SU-DHL-6 (cell line): Measurements from ENCODE around the gene MSL3.

Source experiments
- H2AFZ ChIP-seq: fragments of 200-600 bp; sonication (generic); 2 replicates; pipeline ENCODE4 v1.6.1; 2014; ENCODE audit warnings: low read depth, mild to moderate bottlenecking, moderate library complexity, mixed read lengths, antibody characterized with exemption, low read length; ENCODE audit not compliant: severe bottlenecking
- H3F3A ChIP-seq: fragments of 200-600 bp; shearing (Covaris generic); 2 replicates; pipeline ENCODE4 v1.6.0; 2016; ENCODE audit warnings: antibody characterized with exemption, mild to moderate bottlenecking; ENCODE audit not compliant: insufficient read depth
- H3K27ac ChIP-seq: fragments of 200-600 bp; sonication (generic); 2 replicates; pipeline ENCODE4 v1.5.1; 2016; ENCODE audit warnings: low read depth, mild to moderate bottlenecking, low read length, moderate library complexity, mixed read lengths
- H3K27me3 ChIP-seq: fragments of 200-600 bp; sonication (generic), shearing (Covaris generic); 2 replicates; pipeline ENCODE4 v1.6.0; 2014; ENCODE audit warnings: mild to moderate bottlenecking, low read length
- H3K36me3 ChIP-seq: fragments of 200-600 bp; sonication (generic); 2 replicates; pipeline ENCODE4 v1.6.1; 2014; ENCODE audit warnings: mild to moderate bottlenecking, low read length, mixed read lengths
- H3K4me2 ChIP-seq: fragments of 300-600, 200-600 bp; shearing (Covaris generic), sonication (generic); 2 replicates; pipeline ENCODE4 v1.6.0; 2014; ENCODE audit warnings: low read length, low read depth, mild to moderate bottlenecking; ENCODE audit not compliant: poor library complexity, severe bottlenecking
- H3K4me3 ChIP-seq: fragments of 200-600 bp; sonication (generic); 2 replicates; pipeline ENCODE4 v1.5.1; 2014; ENCODE audit warnings: antibody characterized with exemption, low read length, mild to moderate bottlenecking, mixed read lengths; ENCODE audit not compliant: insufficient read depth, poor library complexity, severe bottlenecking
- H3K79me2 ChIP-seq: fragments of 200-600 bp; sonication (generic); 2 replicates; pipeline ENCODE4 v1.6.1; 2014; ENCODE audit warnings: mild to moderate bottlenecking, low read length, moderate library complexity; ENCODE audit not compliant: insufficient read depth
- H3K9ac ChIP-seq: fragments of 200-600 bp; sonication (generic); 2 replicates; pipeline ENCODE4 v1.7.0; 2014; ENCODE audit warnings: mild to moderate bottlenecking, low read length
- H3K9me2 ChIP-seq: fragments of 200-600 bp; sonication (generic); replicated peaks from 2 replicates; pipeline ENCODE4 v1.6.1; 2014; ENCODE audit warnings: low read length; ENCODE audit not compliant: insufficient read depth
- H3K9me3 ChIP-seq: fragments of 200-600 bp; sonication (generic); 2 replicates; pipeline ENCODE4 v1.6.1; 2014; ENCODE audit warnings: low read length, mixed read lengths; ENCODE audit not compliant: insufficient read depth
- H4K20me1 ChIP-seq: fragments of 200-600 bp; sonication (generic); 2 replicates; pipeline ENCODE4 v1.6.1; 2014; ENCODE audit warnings: low read depth, mild to moderate bottlenecking, antibody characterized with exemption, low read length, moderate library complexity, mixed read lengths
- EZH2phosphoT487 ChIP-seq: fragments of 200-600 bp; sonication (generic), shearing (Covaris generic); conservative IDR thresholded peaks from 2 replicates; pipeline ENCODE4 v1.6.1; 2018; ENCODE audit warnings: mild to moderate bottlenecking, antibody characterized with exemption, low read length, moderate library complexity, mixed read lengths
- TF ChIP-seq, protein P1 (sequence below): fragments of 200-600 bp; sonication (generic); IDR thresholded peaks from one replicate; pipeline ENCODE4 v1.5.1; 2017; ENCODE audit warnings: antibody characterized with exemption, mild to moderate bottlenecking, low read length, moderate library complexity; ENCODE audit not compliant: insufficient read depth, poor library complexity, severe bottlenecking

The MSL3 gene

DNA sequence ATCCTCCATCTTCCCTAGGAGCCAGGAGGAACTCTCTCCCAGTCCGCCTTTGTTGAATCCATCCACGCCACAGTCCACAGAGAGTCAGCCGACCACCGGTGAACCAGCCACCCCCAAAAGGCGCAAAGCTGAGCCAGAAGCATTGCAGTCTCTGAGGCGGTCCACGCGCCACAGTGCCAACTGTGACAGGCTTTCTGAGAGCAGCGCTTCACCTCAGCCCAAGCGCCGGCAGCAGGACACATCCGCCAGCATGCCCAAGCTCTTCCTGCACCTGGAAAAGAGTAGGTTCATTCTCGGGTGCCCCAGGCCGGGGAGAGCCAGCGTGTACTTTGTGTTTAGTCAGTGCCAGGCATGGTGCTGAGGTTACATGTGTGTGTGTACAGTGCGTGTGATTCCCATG, 7.4 kb downstream of the MSL3 start:
- no peak overlapping the region for H2AFZ ChIP-seq
- no peak overlapping the region for H3K4me2 ChIP-seq
- H3F3A ChIP-seq: no peaks in the 10 kb centered on the region
- 0 out of 2 replicates have a peak, but pooled peaks cover 8% of the 10 kb centered on the region for H3K36me3 ChIP-seq
- no peaks in the 10 kb centered on the region for H3K27me3 ChIP-seq
- no peak for TF ChIP-seq EZH2phosphoT487
- TF ChIP-seq, protein P1, sequence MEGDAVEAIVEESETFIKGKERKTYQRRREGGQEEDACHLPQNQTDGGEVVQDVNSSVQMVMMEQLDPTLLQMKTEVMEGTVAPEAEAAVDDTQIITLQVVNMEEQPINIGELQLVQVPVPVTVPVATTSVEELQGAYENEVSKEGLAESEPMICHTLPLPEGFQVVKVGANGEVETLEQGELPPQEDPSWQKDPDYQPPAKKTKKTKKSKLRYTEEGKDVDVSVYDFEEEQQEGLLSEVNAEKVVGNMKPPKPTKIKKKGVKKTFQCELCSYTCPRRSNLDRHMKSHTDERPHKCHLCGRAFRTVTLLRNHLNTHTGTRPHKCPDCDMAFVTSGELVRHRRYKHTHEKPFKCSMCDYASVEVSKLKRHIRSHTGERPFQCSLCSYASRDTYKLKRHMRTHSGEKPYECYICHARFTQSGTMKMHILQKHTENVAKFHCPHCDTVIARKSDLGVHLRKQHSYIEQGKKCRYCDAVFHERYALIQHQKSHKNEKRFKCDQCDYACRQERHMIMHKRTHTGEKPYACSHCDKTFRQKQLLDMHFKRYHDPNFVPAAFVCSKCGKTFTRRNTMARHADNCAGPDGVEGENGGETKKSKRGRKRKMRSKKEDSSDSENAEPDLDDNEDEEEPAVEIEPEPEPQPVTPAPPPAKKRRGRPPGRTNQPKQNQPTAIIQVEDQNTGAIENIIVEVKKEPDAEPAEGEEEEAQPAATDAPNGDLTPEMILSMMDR: no peak
- H4K20me1 ChIP-seq: no peaks in the 10 kb centered on the region
- H3K9me2 ChIP-seq: no peaks in the 10 kb centered on the region
- no peaks in the 10 kb centered on the region for H3K9me3 ChIP-seq
- H3K9ac ChIP-seq: no peak overlapping the region
- H3K27ac ChIP-seq: no peak overlapping the region
- no peaks in the 10 kb centered on the region for H3K79me2 ChIP-seq
- no peak overlapping the region for H3K4me3 ChIP-seq

DNA sequence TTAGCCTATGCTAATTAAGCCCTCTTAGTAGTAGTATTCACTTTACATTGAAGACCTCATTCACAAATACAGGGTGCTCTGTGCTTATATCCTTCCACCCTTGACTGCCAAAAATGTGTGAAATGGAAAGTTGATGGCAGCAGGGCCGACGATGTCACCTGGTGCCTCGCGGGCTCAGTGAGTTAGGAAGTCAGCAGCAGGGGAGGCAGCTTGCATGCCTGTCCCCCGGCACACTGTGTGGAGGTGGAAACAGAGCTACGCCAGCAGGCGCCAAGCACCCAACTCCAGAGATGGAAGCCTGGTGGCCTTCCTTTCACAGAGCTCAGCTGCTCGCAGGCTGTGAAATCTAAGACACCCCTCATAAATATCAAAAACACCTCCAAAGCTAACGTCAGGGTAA, 8.4 kb downstream of the MSL3 start:
- no peaks in the 10 kb centered on the region for H3F3A ChIP-seq
- H3K27ac ChIP-seq: no peak overlapping the region
- no peak overlapping the region for H3K4me3 ChIP-seq
- no peaks in the 10 kb centered on the region for H3K9me3 ChIP-seq
- 0 out of 2 replicates have a peak, but pooled peaks cover 5% of the 10 kb centered on the region for H3K36me3 ChIP-seq
- no peak overlapping the region for H2AFZ ChIP-seq
- H3K9me2 ChIP-seq: no peaks in the 10 kb centered on the region
- H4K20me1 ChIP-seq: no peaks in the 10 kb centered on the region
- no peak overlapping the region for H3K9ac ChIP-seq
- no peaks in the 10 kb centered on the region for H3K79me2 ChIP-seq
- H3K4me2 ChIP-seq: no peak overlapping the region
- TF ChIP-seq, protein P1: no peak
- TF ChIP-seq EZH2phosphoT487: no peak
- H3K27me3 ChIP-seq: no peaks in the 10 kb centered on the region

DNA sequence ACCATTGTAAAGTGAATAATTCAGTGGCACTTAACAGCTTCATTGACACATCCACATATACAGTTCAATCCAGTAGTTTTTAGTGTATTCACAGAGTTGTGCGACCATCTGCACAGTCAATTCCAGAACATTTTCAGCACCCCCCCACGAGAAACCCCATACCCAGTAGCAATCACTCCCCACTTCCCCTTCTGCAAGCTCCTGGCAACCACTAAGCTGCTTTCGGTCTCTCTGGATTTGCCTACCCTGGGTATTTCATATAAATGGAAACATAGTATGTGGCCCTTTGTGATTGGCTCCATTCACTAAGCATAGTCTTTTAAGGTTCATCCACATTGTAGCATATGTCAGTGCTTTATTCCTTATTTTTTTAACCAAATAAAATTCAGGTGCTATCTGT, 10.0 kb downstream of the MSL3 start:
- Histone ChIP-seq H3K27ac (no peak overlapping the region), H3K36me3 (0 out of 2 replicates have a peak, but pooled peaks cover 2% of the 10 kb centered on the region), H3K4me3 (no peak overlapping the region), H3K9ac (no peak overlapping the region), H3K9me2 (no peaks in the 10 kb centered on the region), H3K79me2 (no peaks in the 10 kb centered on the region), H2AFZ (no peak overlapping the region), H3K27me3 (no peaks in the 10 kb centered on the region), H3K9me3 (no peaks in the 10 kb centered on the region), H3K4me2 (no peak overlapping the region), H3F3A (no peaks in the 10 kb centered on the region), H4K20me1 (no peaks in the 10 kb centered on the region)
- TF ChIP-seq, protein P1: no peak
- no peak for TF ChIP-seq EZH2phosphoT487
